Suppressor macrophage (primary cell): Measurements from ENCODE around the gene TNFRSF11A.

Experiments
- DNase-seq, 4 experiments: peaks; one replicate each; pipeline ENCODE4 v3.0.0-alpha.2; 2020 to 2022

TNFRSF11A gene

GRCh38 chr18:62325806-62326645, 916 bp downstream of the TNFRSF11A start:
- DNase-seq = peak; percentile 20 to 53 (median 44)

GRCh38 chr18:62326646-62327348, 1.7 kb downstream of the TNFRSF11A start:
- DNase-seq = no peak

GRCh38 chr18:62327977-62328376, 2.9 kb downstream of the TNFRSF11A start:
- no peak for DNase-seq

GRCh38 chr18:62328586-62329525, 3.7 kb downstream of the TNFRSF11A start:
- no peak for DNase-seq

- DNase-seq = peak; percentile 78 to 92 (median 82)
Observed at GRCh38 chr18:62329691-62330454, 4.8 kb downstream of the TNFRSF11A start.

- no peak for DNase-seq
Observed at GRCh38 chr18:62330650-62331049, 5.5 kb downstream of the TNFRSF11A start.

- peak; percentile 68 to 86 (median 77) for DNase-seq
Observed at GRCh38 chr18:62331581-62332356, 6.7 kb downstream of the TNFRSF11A start.

- peak; percentile 35 to 87 (median 66) for DNase-seq
Observed at GRCh38 chr18:62332431-62332830, 7.3 kb downstream of the TNFRSF11A start.

GRCh38 chr18:62332964-62333695, 8.0 kb downstream of the TNFRSF11A start:
- no peak for DNase-seq

GRCh38 chr18:62334120-62334519, 9.0 kb downstream of the TNFRSF11A start:
- DNase-seq = peak in 1 of 4 experiments; percentile 29

GRCh38 chr18:62335494-62335893, 10.4 kb downstream of the TNFRSF11A start:
- DNase-seq = no peak

- no peak for DNase-seq
Observed at GRCh38 chr18:62336618-62337017, 11.5 kb downstream of the TNFRSF11A start.

- DNase-seq = no peak
Observed at GRCh38 chr18:62337336-62337735, 12.2 kb downstream of the TNFRSF11A start.

GRCh38 chr18:62338446-62339105, 13.5 kb downstream of the TNFRSF11A start:
- no peak for DNase-seq

- DNase-seq = peak; percentile 57 to 79 (median 76)
Observed at GRCh38 chr18:62339106-62339988, 14.2 kb downstream of the TNFRSF11A start.

- DNase-seq = no peak
Observed at GRCh38 chr18:62340996-62341395, 15.9 kb downstream of the TNFRSF11A start.

- DNase-seq = no peak
Observed at GRCh38 chr18:62341473-62341872, 16.4 kb downstream of the TNFRSF11A start.

GRCh38 chr18:62342884-62343283, 17.8 kb downstream of the TNFRSF11A start:
- no peak for DNase-seq

GRCh38 chr18:62343316-62343715, 18.2 kb downstream of the TNFRSF11A start:
- no peak for DNase-seq
